Activated naive CD4-positive, alpha-beta T cell treated with anti-CD3 and anti-CD28 coated beads, Interleukin-2, amount 50 U/mL, for 72 hours (primary cell): ENCODE measurements around the gene DOCK10. TPM values are rescaled to one million over a fixed set of nuclear protein-coding genes. Genes with fewer than 3 reads are reported as not detected.

Experiments
- ATAC-seq, 2 donors: fragments of 150-1000 bp; cut with Tn5 transposase; 2 replicates each; pipeline ENCODE4 v1.10.0; 2021; ENCODE audit warnings: mild to moderate bottlenecking in 2 of 2, moderate library complexity in 2 of 2
- DNase-seq, 2 donors: peaks; one replicate each; pipeline ENCODE4 v3.0.0; 2021 to 2022; ENCODE audit warnings: low spot score in 2 of 2
- H3K27ac Mint-ChIP-seq, 2 donors: one replicate each; pipeline ENCODE4 v1.8.0; 2022; ENCODE audit warnings: mild to moderate bottlenecking in 2 of 2, mixed read lengths in 2 of 2
- H3K36me3 Mint-ChIP-seq, 2 donors: one replicate each; pipeline ENCODE4 v1.8.0; 2022; ENCODE audit warnings: mixed read lengths in 2 of 2
- H3K9me3 Mint-ChIP-seq, 2 donors: one replicate each; pipeline ENCODE4 v1.8.0; 2022; ENCODE audit warnings: mixed read lengths in 2 of 2
- total RNA-seq, 2 donors: library from RNA; stranded (reverse); gene quantifications; one replicate each; pipeline ENCODE4 v1.2.3, GENCODE V29; 2022

The DOCK10 gene
- total RNA-seq, 2 donors from 2014 or later: 173 to 197 TPM

GRCh38 chr2:225004597-225004996, 37.7 kb downstream of the DOCK10 start:
- DNase-seq (no peak), ATAC-seq (no peak)
- H3K36me3 Mint-ChIP-seq: peaks cover 13 to 31% of the 10 kb centered on the region in 2 donors
- peak overlapping the region in 1 of 2 donors; percentile 58 for H3K27ac Mint-ChIP-seq
- H3K9me3 Mint-ChIP-seq: no peaks in the 10 kb centered on the region

GRCh38 chr2:225002656-225003045, 39.6 kb downstream of the DOCK10 start:
- ATAC-seq (peak; percentile 65 to 68), DNase-seq (no peak)
- peaks cover 13 to 30% of the 10 kb centered on the region in 2 donors for H3K36me3 Mint-ChIP-seq
- no peaks in the 10 kb centered on the region for H3K9me3 Mint-ChIP-seq
- H3K27ac Mint-ChIP-seq: peak overlapping the region; percentile 59 to 84

GRCh38 chr2:225002039-225002655, 40.1 kb downstream of the DOCK10 start:
- peak; percentile 68 to 75 for ATAC-seq
- Mint-ChIP-seq H3K9me3 (no peaks in the 10 kb centered on the region), H3K36me3 (peaks cover 13 to 28% of the 10 kb centered on the region in 2 donors)

GRCh38 chr2:224999754-225000153, 42.5 kb downstream of the DOCK10 start:
- DNase-seq (no peak), ATAC-seq (no peak)
- no peaks in the 10 kb centered on the region for H3K9me3 Mint-ChIP-seq
- H3K36me3 Mint-ChIP-seq: peaks cover 14 to 31% of the 10 kb centered on the region in 2 donors
- H3K27ac Mint-ChIP-seq: no peak overlapping the region

More at GRCh38 chr2:225002039-225002655, 40.1 kb downstream of the DOCK10 start:
- DNase-seq: peak in 1 of 2 donors; percentile 70
- peak overlapping the region; percentile 84 to 94 for H3K27ac Mint-ChIP-seq

- no peak for DNase-seq
- Mint-ChIP-seq H3K36me3 (peaks cover 18 to 36% of the 10 kb centered on the region in 2 donors), H3K27ac (no peak overlapping the region), H3K9me3 (no peaks in the 10 kb centered on the region)
- ATAC-seq: no peak
Observed at GRCh38 chr2:224999321-224999720, 42.9 kb downstream of the DOCK10 start.

- ATAC-seq (peak in 1 of 2 donors; percentile 34), DNase-seq (no peak)
- Mint-ChIP-seq H3K27ac (peak overlapping the region in 1 of 2 donors; percentile 87), H3K9me3 (no peaks in the 10 kb centered on the region), H3K36me3 (peaks cover 19 to 34% of the 10 kb centered on the region in 2 donors)
Observed at GRCh38 chr2:224997802-224998201, 44.5 kb downstream of the DOCK10 start.

- Mint-ChIP-seq H3K27ac (no peak overlapping the region), H3K9me3 (no peaks in the 10 kb centered on the region), H3K36me3 (peaks cover 21 to 50% of the 10 kb centered on the region in 2 donors)
- ATAC-seq (no peak), DNase-seq (no peak)
Observed at GRCh38 chr2:224995419-224995818, 46.8 kb downstream of the DOCK10 start.

- peaks cover 27 to 52% of the 10 kb centered on the region in 2 donors for H3K36me3 Mint-ChIP-seq
- ATAC-seq (no peak), DNase-seq (no peak)
- no peaks in the 10 kb centered on the region for H3K9me3 Mint-ChIP-seq
- H3K27ac Mint-ChIP-seq: no peak overlapping the region
Observed at GRCh38 chr2:224994242-224994823, 47.9 kb downstream of the DOCK10 start.

- Mint-ChIP-seq H3K9me3 (no peaks in the 10 kb centered on the region), H3K36me3 (peaks cover 26 to 38% of the 10 kb centered on the region in 2 donors), H3K27ac (peak overlapping the region in 1 of 2 donors; percentile 7)
- ATAC-seq (no peak), DNase-seq (no peak)
Observed at GRCh38 chr2:224990710-224991109, 51.6 kb downstream of the DOCK10 start.

- DNase-seq: no peak
- Mint-ChIP-seq H3K36me3 (peaks cover 16 to 29% of the 10 kb centered on the region in 2 donors), H3K9me3 (no peaks in the 10 kb centered on the region), H3K27ac (peak overlapping the region in 1 of 2 donors; percentile 71)
- peak; percentile 69 to 82 for ATAC-seq
Observed at GRCh38 chr2:224987733-224988132, 54.5 kb downstream of the DOCK10 start.

- Mint-ChIP-seq H3K36me3 (peaks cover 21 to 24% of the 10 kb centered on the region in 2 donors), H3K9me3 (no peaks in the 10 kb centered on the region), H3K27ac (peak overlapping the region in 1 of 2 donors; percentile 80)
- DNase-seq (no peak), ATAC-seq (peak in 1 of 2 donors; percentile 21)
Observed at GRCh38 chr2:224986477-224986876, 55.8 kb downstream of the DOCK10 start.

- DNase-seq: no peak
- peak; percentile 64 to 73 for ATAC-seq
- peaks cover 14 to 18% of the 10 kb centered on the region in 2 donors for H3K36me3 Mint-ChIP-seq
- peak overlapping the region; percentile 91 to 94 for H3K27ac Mint-ChIP-seq
- H3K9me3 Mint-ChIP-seq: no peaks in the 10 kb centered on the region
Observed at GRCh38 chr2:224984637-224985036, 57.6 kb downstream of the DOCK10 start.

- Mint-ChIP-seq H3K36me3 (peaks cover 13 to 21% of the 10 kb centered on the region in 2 donors), H3K9me3 (no peaks in the 10 kb centered on the region)
- ATAC-seq: no peak
Observed at GRCh38 chr2:224983712-224984554, 58.3 kb downstream of the DOCK10 start.

GRCh38 chr2:224982910-224983711, 59.2 kb downstream of the DOCK10 start:
- DNase-seq (no peak), ATAC-seq (peak; percentile 29 to 42)
- peak overlapping the region; percentile 91 to 94 for H3K27ac Mint-ChIP-seq
- H3K9me3 Mint-ChIP-seq: no peaks in the 10 kb centered on the region
- peaks cover 17 to 24% of the 10 kb centered on the region in 2 donors for H3K36me3 Mint-ChIP-seq

More at GRCh38 chr2:224983712-224984554, 58.3 kb downstream of the DOCK10 start:
- H3K27ac Mint-ChIP-seq: peak overlapping the region; percentile 91 to 94
- DNase-seq: no peak

GRCh38 chr2:224982226-224982625, 60.0 kb downstream of the DOCK10 start:
- Mint-ChIP-seq H3K36me3 (peaks cover 17 to 24% of the 10 kb centered on the region in 2 donors), H3K9me3 (no peaks in the 10 kb centered on the region), H3K27ac (peak overlapping the region in 1 of 2 donors; percentile 91)
- no peak for ATAC-seq
- DNase-seq: no peak
